ENCODE data around the gene FHOD3.

Gene FHOD3

GRCh38 chr18:36471393-36471792 lies 173.9 kb downstream of the FHOD3 start:
- H3K9me3 ChIP-seq (ENCODE audit: insufficient read depth, low read depth, low read length), result no peaks in the 10 kb centered on the region
- H3K9ac ChIP-seq (ENCODE audit: low read depth, low read length, poor library complexity, severe bottlenecking), result no peak overlapping the region
- H3K4me1 ChIP-seq (ENCODE audit: insufficient read depth, low read length, poor library complexity, severe bottlenecking), result no peaks in the 10 kb centered on the region
- TF ChIP-seq EZH2phosphoT487 (IDR thresholded peaks at IDR 0.05; ENCODE audit: borderline replicate concordance) (no peak), CTCF (conservative IDR thresholded peaks at IDR 0.05; ENCODE audit: low read length) (no peak)
- no peak overlapping the region for H2AFZ ChIP-seq (ENCODE audit: low read length)
- no peaks in the 10 kb centered on the region for H3K79me2 ChIP-seq (ENCODE audit: insufficient read depth, low read length)
- H3K36me3 ChIP-seq (ENCODE audit: insufficient read depth, low read length), result no peaks in the 10 kb centered on the region
- no peaks in the 10 kb centered on the region for H3K27me3 ChIP-seq (ENCODE audit: insufficient read depth, low read length, poor library complexity, severe bottlenecking)
- H3F3A ChIP-seq (ENCODE audit: low read depth), result no peaks in the 10 kb centered on the region
- no peak overlapping the region for H3K4me2 ChIP-seq (ENCODE audit: low read depth, low read length, poor library complexity, severe bottlenecking)
- H4K20me1 ChIP-seq (ENCODE audit: insufficient read depth, low read length, poor library complexity, severe bottlenecking), result no peaks in the 10 kb centered on the region
- H3K4me3 ChIP-seq (ENCODE audit: low read length, poor library complexity, severe bottlenecking), result no peak overlapping the region
- H3K9me2 ChIP-seq (replicated peaks; ENCODE audit: low read depth, low read length), result no peaks in the 10 kb centered on the region

GRCh38 chr18:36476433-36476832 lies 178.9 kb downstream of the FHOD3 start:
- no peaks in the 10 kb centered on the region for H3K79me2 ChIP-seq (ENCODE audit: insufficient read depth, low read length)
- TF ChIP-seq CTCF (conservative IDR thresholded peaks at IDR 0.05; ENCODE audit: low read length) (no peak), EZH2phosphoT487 (IDR thresholded peaks at IDR 0.05; ENCODE audit: borderline replicate concordance) (no peak)
- no peak overlapping the region for H3K4me2 ChIP-seq (ENCODE audit: low read depth, low read length, poor library complexity, severe bottlenecking)
- no peaks in the 10 kb centered on the region for H3K36me3 ChIP-seq (ENCODE audit: insufficient read depth, low read length)
- H3K4me3 ChIP-seq (ENCODE audit: low read length, poor library complexity, severe bottlenecking), result no peak overlapping the region
- H3K4me1 ChIP-seq (ENCODE audit: insufficient read depth, low read length, poor library complexity, severe bottlenecking), result no peaks in the 10 kb centered on the region
- no peak overlapping the region for H3K9ac ChIP-seq (ENCODE audit: low read depth, low read length, poor library complexity, severe bottlenecking)
- H3K9me3 ChIP-seq (ENCODE audit: insufficient read depth, low read depth, low read length), result no peaks in the 10 kb centered on the region
- H3F3A ChIP-seq (ENCODE audit: low read depth), result no peaks in the 10 kb centered on the region
- no peaks in the 10 kb centered on the region for H4K20me1 ChIP-seq (ENCODE audit: insufficient read depth, low read length, poor library complexity, severe bottlenecking)
- H3K9me2 ChIP-seq (replicated peaks; ENCODE audit: low read depth, low read length), result no peaks in the 10 kb centered on the region
- H2AFZ ChIP-seq (ENCODE audit: low read length), result no peak overlapping the region
- H3K27me3 ChIP-seq (ENCODE audit: insufficient read depth, low read length, poor library complexity, severe bottlenecking), result no peaks in the 10 kb centered on the region

GRCh38 chr18:36477776-36478175 lies 180.3 kb downstream of the FHOD3 start:
- Histone ChIP-seq H3F3A (ENCODE audit: low read depth) (no peaks in the 10 kb centered on the region), H3K9ac (ENCODE audit: low read depth, low read length, poor library complexity, severe bottlenecking) (no peak overlapping the region), H3K4me2 (ENCODE audit: low read depth, low read length, poor library complexity, severe bottlenecking) (no peak overlapping the region), H3K36me3 (ENCODE audit: insufficient read depth, low read length) (no peaks in the 10 kb centered on the region), H3K9me2 (replicated peaks; ENCODE audit: low read depth, low read length) (no peaks in the 10 kb centered on the region), H3K27me3 (ENCODE audit: insufficient read depth, low read length, poor library complexity, severe bottlenecking) (no peaks in the 10 kb centered on the region), H3K4me3 (ENCODE audit: low read length, poor library complexity, severe bottlenecking) (no peak overlapping the region), H4K20me1 (ENCODE audit: insufficient read depth, low read length, poor library complexity, severe bottlenecking) (no peaks in the 10 kb centered on the region), H3K4me1 (ENCODE audit: insufficient read depth, low read length, poor library complexity, severe bottlenecking) (no peaks in the 10 kb centered on the region), H2AFZ (ENCODE audit: low read length) (no peak overlapping the region), H3K79me2 (ENCODE audit: insufficient read depth, low read length) (no peaks in the 10 kb centered on the region), H3K9me3 (ENCODE audit: insufficient read depth, low read depth, low read length) (no peaks in the 10 kb centered on the region)
- no peak for TF ChIP-seq EZH2phosphoT487 (IDR thresholded peaks at IDR 0.05; ENCODE audit: borderline replicate concordance)
- TF ChIP-seq CTCF (conservative IDR thresholded peaks at IDR 0.05; ENCODE audit: low read length), result no peak
